ENCODE data around the gene HPCAL1. TPM values are rescaled to one million over a fixed set of nuclear protein-coding genes. Genes with fewer than 3 reads are reported as not detected.

The HPCAL1 gene
- total and polyA plus RNA-seq, 2 of the 4 experiments (the other 2 are of a cell fraction), result 8.2 to 33.7 TPM

DNA sequence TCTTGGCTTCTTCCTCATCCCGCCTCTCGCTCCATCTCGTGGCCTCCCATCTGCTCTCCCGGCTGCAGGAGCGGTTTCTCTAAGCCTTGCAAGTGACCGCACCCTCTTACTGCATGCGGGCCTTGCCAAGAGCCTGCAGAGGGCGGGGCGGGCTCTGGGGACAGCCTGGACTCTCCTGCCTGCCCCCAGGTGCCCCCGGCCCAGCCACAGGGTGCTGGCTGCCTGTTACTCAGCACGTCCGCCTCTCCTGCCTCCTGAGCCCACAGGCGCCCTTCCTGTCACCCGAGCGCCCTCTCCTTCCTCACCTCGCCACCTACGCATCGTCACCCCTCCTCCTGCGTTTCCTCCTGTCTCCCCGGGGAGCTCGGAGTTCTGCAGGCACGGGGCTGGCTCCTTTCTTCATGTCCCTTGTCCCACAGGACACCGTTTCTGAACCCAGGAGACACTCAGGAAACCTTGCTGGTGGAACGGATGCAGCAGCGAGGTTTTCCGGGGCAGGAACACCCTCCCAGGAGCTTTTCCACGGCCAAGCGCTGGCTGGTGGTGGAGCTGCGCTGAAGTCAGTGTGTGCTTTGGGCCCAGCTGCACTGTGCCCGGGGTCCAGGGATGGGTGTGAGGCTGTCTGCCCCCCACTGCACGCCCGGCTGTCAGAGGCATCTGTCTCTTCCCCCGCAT, 28.5 kb downstream of the HPCAL1 start:
- H3K9me3 ChIP-seq (ENCODE audit: control insufficient read depth, insufficient read depth, low read length), result peaks cover 5% of the 10 kb centered on the region
- dilution Hi-C loops (cut with HindIII; ENCODE audit: low sequenced_read_pairs, unreplicated experiment) (no loop called here), intact Hi-C loops (cut with micrococcal nuclease) (no loop called here), in situ Hi-C loops (cut with MboI; ENCODE audit: low sequenced_read_pairs) (no loop called here)
- POLR2A ChIA-PET (ENCODE audit: unreplicated experiment), result no interaction called here
- H3K4me3 ChIP-seq (ENCODE audit: insufficient read depth, low read depth, low read length), result no peak overlapping the region
- TF ChIP-seq CEBPB (IDR thresholded peaks at IDR 0.05; ENCODE audit: low read depth, low read length) (no peak), SMC3 (IDR thresholded peaks at IDR 0.05; ENCODE audit: low read depth, low read length) (no peak), MAFK (IDR thresholded peaks at IDR 0.05; ENCODE audit: low read depth, low read length) (no peak), CHD1 (IDR thresholded peaks at IDR 0.05; ENCODE audit: low read depth, low read length) (no peak), RFX5 (IDR thresholded peaks at IDR 0.05; ENCODE audit: low read depth, low read length) (no peak), BHLHE40 (IDR thresholded peaks at IDR 0.05; ENCODE audit: low read depth, low read length) (no peak), RAD21 (IDR thresholded peaks at IDR 0.05; ENCODE audit: low read length) (no peak)
- TF ChIP-seq, protein P1, sequence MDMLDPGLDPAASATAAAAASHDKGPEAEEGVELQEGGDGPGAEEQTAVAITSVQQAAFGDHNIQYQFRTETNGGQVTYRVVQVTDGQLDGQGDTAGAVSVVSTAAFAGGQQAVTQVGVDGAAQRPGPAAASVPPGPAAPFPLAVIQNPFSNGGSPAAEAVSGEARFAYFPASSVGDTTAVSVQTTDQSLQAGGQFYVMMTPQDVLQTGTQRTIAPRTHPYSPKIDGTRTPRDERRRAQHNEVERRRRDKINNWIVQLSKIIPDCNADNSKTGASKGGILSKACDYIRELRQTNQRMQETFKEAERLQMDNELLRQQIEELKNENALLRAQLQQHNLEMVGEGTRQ (IDR thresholded peaks at IDR 0.05; ENCODE audit: low read depth, low read length), result no peak
- no peak overlapping the region for H2AFZ ChIP-seq (replicated peaks; ENCODE audit: low read length, poor library complexity)
- H3K56ac ChIP-seq (ENCODE audit: extremely low read depth, insufficient read depth, low read length), result no peak overlapping the region
- CTCF ChIA-PET, result no interaction called here
- no peak overlapping the region for H3K18ac ChIP-seq (ENCODE audit: low read depth, low read length)
- no peak overlapping the region for H2BK20ac ChIP-seq (ENCODE audit: low read depth, low read length)
- H2BK5ac ChIP-seq (ENCODE audit: low read depth, low read length, poor library complexity, severe bottlenecking), result no peak overlapping the region
- H2AK9ac ChIP-seq (replicated peaks; ENCODE audit: low read depth, low read length, poor library complexity), result peak overlapping the region; percentile 23
- no peak overlapping the region for H4K8ac ChIP-seq (ENCODE audit: low read depth in 2 of 2, low read length in 2 of 2)
- no peak for DNase-seq
- H2AK5ac ChIP-seq (ENCODE audit: low read depth, low read length), result no peak overlapping the region
- no peak overlapping the region; the same call in 1 of the 2 replicates for H3K4ac ChIP-seq (ENCODE audit: low read depth, low read length)
- peaks cover 22 to 61% of the 10 kb centered on the region in 2 experiments for H3K79me1 ChIP-seq (ENCODE audit: low read depth in 1 of 2, low read length in 2 of 2)
- H3K36me3 ChIP-seq (ENCODE audit: control insufficient read depth, insufficient read depth, low read length), result peaks cover 4% of the 10 kb centered on the region
- no peak overlapping the region for H4K5ac ChIP-seq (ENCODE audit: low read depth, low read length)
- H3K9me1 ChIP-seq (ENCODE audit: insufficient read depth, low read length), result peaks cover 14% of the 10 kb centered on the region
- no peak overlapping the region for H3K9ac ChIP-seq (ENCODE audit: low read depth, low read length)
- no peak overlapping the region for H3K14ac ChIP-seq (replicated peaks; ENCODE audit: low read depth, low read length)
- no TSS peak for BruUV-seq (replicated peaks)
- no peaks in the 10 kb centered on the region for H3K27me3 ChIP-seq (ENCODE audit: control insufficient read depth, insufficient read depth, low read length)
- H2BK15ac ChIP-seq (ENCODE audit: low read depth, low read length), result no peak overlapping the region
- WGBS, 2 experiments (ENCODE audit: extremely low coverage in 2 of 2, insufficient read length in 1 of 2), result 61% methylated on average over 5 of the region's 33 CpGs; no CpG with 5 or more reads in 1 of the 2 experiments
- ATAC-seq (ENCODE audit: low read depth), result no peak
- H4K20me1 ChIP-seq (ENCODE audit: insufficient read depth, low read length), result peaks cover 43% of the 10 kb centered on the region
- H3K4me1 ChIP-seq (ENCODE audit: control insufficient read depth, insufficient read depth, low read length), result peaks cover 15% of the 10 kb centered on the region
- H3K27ac ChIP-seq (ENCODE audit: insufficient read depth, low read length), result no peak overlapping the region
- H4K91ac ChIP-seq (ENCODE audit: insufficient read depth, low read depth, low read length), result no peak overlapping the region
- H2BK120ac ChIP-seq (ENCODE audit: low read depth, low read length), result no peak overlapping the region
- H3K23ac ChIP-seq (ENCODE audit: low read depth, low read length), result no peak overlapping the region
- no peak overlapping the region for H3K4me2 ChIP-seq (ENCODE audit: low read depth, low read length)
